Measurements from ENCODE around the gene PCP4.

PCP4 gene

DNA sequence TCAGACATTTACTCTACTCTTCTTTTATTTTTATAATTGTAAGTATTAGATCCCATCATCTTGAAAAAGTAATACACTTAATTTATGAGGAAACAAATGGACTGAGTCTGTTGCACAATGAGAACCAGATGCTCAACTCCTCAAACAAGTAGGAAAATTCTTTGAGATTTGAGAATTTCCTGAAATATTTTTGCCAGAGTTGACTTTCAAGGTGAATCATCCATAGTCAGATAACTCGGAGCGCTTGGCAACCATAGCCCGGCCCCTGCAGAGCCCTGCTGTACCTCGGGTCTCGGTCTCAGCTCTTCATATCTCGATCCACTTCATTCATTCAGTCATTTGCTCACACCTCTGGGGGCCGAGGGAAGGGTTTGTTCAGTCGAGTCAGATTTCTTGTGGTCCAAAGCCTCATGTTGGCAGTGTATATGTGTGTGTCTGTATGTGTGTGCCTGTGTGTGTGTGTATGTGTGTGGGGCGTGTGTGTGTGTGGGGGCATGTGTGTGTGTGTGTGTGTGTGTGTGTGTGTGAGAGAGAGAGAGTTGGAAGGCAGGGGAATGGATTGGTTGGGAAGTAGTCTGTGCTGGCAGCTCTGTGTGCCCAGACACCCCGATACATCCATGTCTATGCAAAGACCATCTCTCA lies 18.1 kb upstream of the PCP4 start:
- TF ChIP-seq, protein P1, sequence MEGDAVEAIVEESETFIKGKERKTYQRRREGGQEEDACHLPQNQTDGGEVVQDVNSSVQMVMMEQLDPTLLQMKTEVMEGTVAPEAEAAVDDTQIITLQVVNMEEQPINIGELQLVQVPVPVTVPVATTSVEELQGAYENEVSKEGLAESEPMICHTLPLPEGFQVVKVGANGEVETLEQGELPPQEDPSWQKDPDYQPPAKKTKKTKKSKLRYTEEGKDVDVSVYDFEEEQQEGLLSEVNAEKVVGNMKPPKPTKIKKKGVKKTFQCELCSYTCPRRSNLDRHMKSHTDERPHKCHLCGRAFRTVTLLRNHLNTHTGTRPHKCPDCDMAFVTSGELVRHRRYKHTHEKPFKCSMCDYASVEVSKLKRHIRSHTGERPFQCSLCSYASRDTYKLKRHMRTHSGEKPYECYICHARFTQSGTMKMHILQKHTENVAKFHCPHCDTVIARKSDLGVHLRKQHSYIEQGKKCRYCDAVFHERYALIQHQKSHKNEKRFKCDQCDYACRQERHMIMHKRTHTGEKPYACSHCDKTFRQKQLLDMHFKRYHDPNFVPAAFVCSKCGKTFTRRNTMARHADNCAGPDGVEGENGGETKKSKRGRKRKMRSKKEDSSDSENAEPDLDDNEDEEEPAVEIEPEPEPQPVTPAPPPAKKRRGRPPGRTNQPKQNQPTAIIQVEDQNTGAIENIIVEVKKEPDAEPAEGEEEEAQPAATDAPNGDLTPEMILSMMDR (IDR thresholded peaks at IDR 0.05; ENCODE audit: insufficient read depth, low read depth, low read length, missing control alignments): no peak
- no peak for DNase-seq (ENCODE audit: low read depth)
- H3K4me3 ChIP-seq (ENCODE audit: low read depth, low read length): no peak overlapping the region

DNA sequence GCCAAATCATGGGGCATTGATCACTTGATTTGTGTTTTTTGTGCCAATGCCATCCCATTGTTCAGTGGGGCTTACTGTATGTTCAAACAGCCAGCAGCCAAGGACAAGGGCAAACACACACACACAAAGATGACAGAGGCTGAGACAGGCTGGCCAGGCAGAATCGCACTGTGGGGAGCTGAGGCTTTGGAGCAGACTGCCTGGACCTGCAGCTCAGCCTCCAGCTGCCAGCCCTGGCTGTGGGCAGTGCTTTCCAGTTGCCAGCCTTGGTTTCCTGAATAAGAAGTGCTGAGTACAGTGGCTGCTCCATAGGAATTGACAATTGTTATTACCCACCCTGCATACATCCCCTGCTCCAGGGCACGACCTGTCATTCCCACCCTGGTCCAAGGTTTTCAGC lies 16.9 kb upstream of the PCP4 start:
- no peak for DNase-seq (ENCODE audit: low read depth)
- no peak overlapping the region for H3K4me3 ChIP-seq (ENCODE audit: low read depth, low read length)

GRCh38 chr21:39851002-39851618 lies 16.1 kb upstream of the PCP4 start:
- H3K4me3 ChIP-seq (ENCODE audit: low read depth, low read length): no peak overlapping the region
- TF ChIP-seq, protein P1 (IDR thresholded peaks at IDR 0.05; ENCODE audit: insufficient read depth, low read depth, low read length, missing control alignments): no peak
- no peak for DNase-seq (ENCODE audit: low read depth)

More for the DNA sequence above, 16.9 kb upstream of the PCP4 start:
- TF ChIP-seq, protein P1 (IDR thresholded peaks at IDR 0.05; ENCODE audit: insufficient read depth, low read depth, low read length, missing control alignments): no peak

- DNase-seq (ENCODE audit: low read depth): no peak
- no peak overlapping the region for H3K4me3 ChIP-seq (ENCODE audit: low read depth, low read length)
- TF ChIP-seq, protein P1 (IDR thresholded peaks at IDR 0.05; ENCODE audit: insufficient read depth, low read depth, low read length, missing control alignments): no peak
Measured at GRCh38 chr21:39852021-39852721, 15.1 kb upstream of the PCP4 start.

GRCh38 chr21:39852726-39853500 lies 14.3 kb upstream of the PCP4 start:
- DNase-seq (ENCODE audit: low read depth): no peak
- TF ChIP-seq, protein P1 (IDR thresholded peaks at IDR 0.05; ENCODE audit: insufficient read depth, low read depth, low read length, missing control alignments): no peak
- H3K4me3 ChIP-seq (ENCODE audit: low read depth, low read length): no peak overlapping the region

GRCh38 chr21:39854572-39854971 lies 12.7 kb upstream of the PCP4 start:
- no peak for DNase-seq (ENCODE audit: low read depth)
- H3K4me3 ChIP-seq (ENCODE audit: low read depth, low read length): no peak overlapping the region
- TF ChIP-seq, protein P1 (IDR thresholded peaks at IDR 0.05; ENCODE audit: insufficient read depth, low read depth, low read length, missing control alignments): no peak
